HG02763 (cell line): ENCODE results near the gene TMEM198.

Source experiments
- ATAC-seq: cut with Tn5 transposase; IDR thresholded peaks from one replicate; pipeline ENCODE4 v1.9.1; 2021; ENCODE audit warnings: mild to moderate bottlenecking, moderate library complexity; ENCODE audit not compliant: unreplicated experiment

The TMEM198 gene

GRCh38 chr2:219575566-219576504 lies 32.0 kb downstream of the TMEM198 start:
- ATAC-seq: no peak

GRCh38 chr2:219576505-219577388 lies 32.9 kb downstream of the TMEM198 start:
- ATAC-seq: no peak

- no peak for ATAC-seq
Observed at GRCh38 chr2:219578811-219579613, 35.2 kb downstream of the TMEM198 start.

- no peak for ATAC-seq
Observed at GRCh38 chr2:219581346-219581745, 37.5 kb downstream of the TMEM198 start.

GRCh38 chr2:219591091-219591490 lies 47.3 kb downstream of the TMEM198 start:
- ATAC-seq: no peak

- no peak for ATAC-seq
Observed at GRCh38 chr2:219592736-219593135, 48.9 kb downstream of the TMEM198 start.

- ATAC-seq: no peak
Observed at GRCh38 chr2:219593154-219593553, 49.3 kb downstream of the TMEM198 start.

GRCh38 chr2:219595256-219595655 lies 51.4 kb downstream of the TMEM198 start:
- no peak for ATAC-seq

GRCh38 chr2:219596954-219597551 lies 53.2 kb downstream of the TMEM198 start:
- peak; percentile 2 for ATAC-seq

GRCh38 chr2:219597552-219598307 lies 53.9 kb downstream of the TMEM198 start, which contains the start of gene STK11IP:
STK11IP (plus strand) TSS chr2:219597857; CDS start chr2:219598120, 263 bp downstream.
- ATAC-seq: peak; percentile 89

GRCh38 chr2:219598308-219599078 lies 54.7 kb downstream of the TMEM198 start:
- ATAC-seq: no peak
